NCI-H69 (cell line): ENCODE results near the gene SLC29A2.

ENCODE experiments used
- DNase-seq: peaks from one replicate; lab custom pipeline; 2025; lab: John Stamatoyannopoulos, UW

SLC29A2 gene

GRCh38 chr11:66371627-66372415 lies at the start of gene SLC29A2:
Gene SLC29A2, minus strand, starts transcription at chr11:66371760. Its CDS starts 169 bp downstream, at chr11:66371591.
- peak; percentile 99 for DNase-seq

GRCh38 chr11:66420671-66421476 lies 49.3 kb upstream of the SLC29A2 start, which contains the start of gene NPAS4:
Gene NPAS4, plus strand, starts transcription at chr11:66421035. Its CDS starts 145 bp downstream, at chr11:66421180.
- peak; percentile 94 for DNase-seq

GRCh38 chr11:66419825-66420224 lies 48.3 kb upstream of the SLC29A2 start:
- peak; percentile 81 for DNase-seq

- DNase-seq: no peak
These were observed 47.4 kb upstream of the SLC29A2 start for GRCh38 chr11:66418986-66419308.

- peak; percentile 84 for DNase-seq
These were observed 46.8 kb upstream of the SLC29A2 start for GRCh38 chr11:66418168-66418985.

- DNase-seq: no peak
These were observed 45.4 kb upstream of the SLC29A2 start for GRCh38 chr11:66417000-66417399.

DNA sequence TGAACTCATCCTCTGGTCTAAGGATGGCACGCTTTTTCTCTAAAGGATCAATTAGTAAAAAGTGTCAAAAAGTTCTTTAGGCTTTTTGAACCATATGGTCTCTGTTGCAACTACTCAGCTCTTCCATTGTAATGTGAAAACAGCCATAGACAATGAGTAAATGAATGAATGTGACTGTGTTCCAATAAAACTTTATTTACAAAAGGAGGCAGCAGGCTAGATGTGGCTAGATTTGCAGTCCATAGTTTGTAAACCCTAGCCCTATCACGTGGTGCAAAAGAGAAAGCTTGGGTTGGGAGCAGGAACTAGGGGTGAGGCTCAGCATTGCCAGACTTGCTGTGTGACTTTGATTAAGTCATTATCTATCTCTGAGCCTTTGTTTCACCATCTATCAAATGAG lies 43.9 kb upstream of the SLC29A2 start:
- DNase-seq: no peak

GRCh38 chr11:66414120-66414934 lies 42.8 kb upstream of the SLC29A2 start:
- DNase-seq: no peak

GRCh38 chr11:66413167-66413566 lies 41.6 kb upstream of the SLC29A2 start:
- no peak for DNase-seq

DNA sequence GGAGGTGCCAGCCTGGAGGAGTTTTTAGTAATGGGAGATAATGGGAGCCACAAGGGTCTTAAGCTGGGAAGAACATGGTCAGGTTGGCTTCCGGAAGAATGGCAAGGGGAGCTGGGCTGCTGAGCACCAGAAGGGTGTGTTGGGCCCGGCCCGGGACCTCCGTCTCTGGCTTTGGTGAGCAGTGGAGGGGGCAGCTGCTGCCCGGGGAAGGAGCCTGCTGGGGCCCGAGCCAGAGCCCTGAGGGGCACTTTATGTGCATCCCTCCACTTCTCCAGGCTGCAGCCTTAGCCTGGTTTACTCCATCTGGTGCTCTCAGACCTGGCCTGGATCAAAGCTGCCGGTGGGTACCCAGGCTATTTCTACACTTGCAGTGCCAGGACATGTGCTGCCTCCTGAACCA lies 40.5 kb upstream of the SLC29A2 start:
- no peak for DNase-seq

DNA sequence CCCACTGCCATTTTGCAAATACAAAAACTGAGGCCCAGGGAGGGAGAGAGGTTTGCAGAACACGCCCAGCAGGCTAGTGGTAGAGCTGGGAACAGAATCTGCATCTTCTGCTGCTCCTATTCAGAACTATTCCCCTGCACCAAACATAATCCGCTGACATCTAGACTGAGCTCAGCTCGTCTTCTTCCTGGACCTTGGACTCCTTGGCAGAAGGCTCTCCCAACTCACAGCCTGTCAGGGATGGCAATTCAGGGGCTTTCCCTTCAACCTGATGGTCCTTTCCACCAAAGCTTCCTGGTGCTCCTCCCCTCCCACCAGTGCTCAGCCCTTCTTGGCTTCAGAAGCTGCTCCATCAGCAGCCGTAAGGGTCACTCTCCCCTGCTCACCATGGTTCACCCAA lies 39.8 kb upstream of the SLC29A2 start:
- no peak for DNase-seq

DNA sequence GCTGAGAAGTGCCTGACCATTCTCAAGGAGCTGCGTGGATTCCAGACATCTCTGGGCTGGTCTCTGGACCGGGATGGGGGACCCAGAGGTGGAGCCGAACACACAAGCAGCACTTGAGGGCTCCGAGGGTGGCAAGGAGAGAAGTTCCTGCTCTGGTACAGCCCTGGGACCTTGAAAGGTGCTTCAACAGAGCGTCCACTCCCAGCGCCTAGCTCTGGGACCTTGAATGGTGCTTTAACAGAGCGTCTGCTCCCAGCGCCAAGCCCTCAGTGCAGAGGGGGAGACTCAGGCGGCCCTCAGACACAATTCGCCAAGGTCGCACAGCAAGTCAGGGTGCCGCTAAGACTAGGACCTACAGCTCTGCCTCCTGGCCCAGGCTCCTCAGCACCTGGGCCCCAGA lies 38.6 kb upstream of the SLC29A2 start:
- no peak for DNase-seq

- DNase-seq: no peak
These were observed 37.7 kb upstream of the SLC29A2 start for GRCh38 chr11:66409226-66409625.

DNA sequence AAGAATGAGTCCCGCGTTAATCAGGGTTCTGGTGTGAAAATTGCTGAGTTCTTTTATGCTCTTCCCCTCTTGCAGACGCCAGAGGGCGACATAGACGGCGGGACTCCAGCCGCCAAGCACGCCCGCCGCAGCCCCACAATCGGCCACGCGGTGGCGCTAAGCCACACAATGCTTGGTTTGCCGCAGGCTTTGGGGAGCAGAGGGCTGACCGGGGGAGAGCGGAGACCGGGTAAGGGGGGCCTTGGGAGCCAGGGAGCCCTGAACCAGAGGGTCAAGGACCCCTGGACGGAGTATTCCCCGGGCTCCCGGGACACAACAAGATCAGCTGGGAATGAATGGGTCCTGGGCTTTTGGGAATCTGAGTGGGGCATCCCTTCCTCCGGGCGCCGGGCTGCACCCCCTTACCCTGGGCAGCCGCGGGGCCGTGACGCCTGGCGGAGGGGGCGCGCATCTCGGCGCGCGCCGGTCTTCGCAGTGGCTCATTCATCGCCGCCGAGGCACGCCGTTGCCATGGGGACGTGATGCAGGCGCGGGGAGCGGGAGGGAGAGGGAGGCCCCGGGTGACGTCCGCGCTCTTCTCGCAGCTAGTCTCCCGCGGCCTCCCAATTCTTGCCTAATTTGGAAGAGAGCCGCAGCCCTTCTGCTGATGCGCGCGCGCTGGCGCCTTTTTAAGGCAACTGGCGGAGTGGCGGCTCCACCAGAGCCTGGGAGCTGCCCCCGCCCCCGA lies 37.1 kb upstream of the SLC29A2 start:
- DNase-seq: peak; percentile 99

DNA sequence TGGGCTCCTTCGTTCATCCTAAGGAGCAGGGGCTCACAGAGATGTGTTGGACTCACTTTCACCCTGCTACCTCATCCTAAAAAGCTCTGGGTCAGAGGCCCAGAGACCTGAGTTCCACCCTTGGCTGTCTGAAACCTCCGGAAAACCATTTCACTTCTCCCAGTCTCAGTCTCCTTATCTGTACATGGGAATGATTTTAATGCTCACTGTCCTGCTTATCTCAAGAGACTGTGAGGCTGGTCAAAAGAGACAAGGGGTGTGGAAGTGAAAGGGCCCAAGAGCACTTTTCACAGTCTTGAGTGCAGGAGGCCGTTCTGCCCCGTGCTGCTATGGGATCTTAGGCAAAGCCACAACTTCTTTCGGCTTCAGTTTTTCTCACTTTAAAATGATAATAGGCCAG lies 36.1 kb upstream of the SLC29A2 start:
- no peak for DNase-seq

- no peak for DNase-seq
These were observed 22.4 kb upstream of the SLC29A2 start for GRCh38 chr11:66393954-66394353.

- no peak for DNase-seq
These were observed 19.8 kb upstream of the SLC29A2 start for GRCh38 chr11:66391322-66391721.

- DNase-seq: peak; percentile 89
These were observed 17.3 kb upstream of the SLC29A2 start for GRCh38 chr11:66388780-66389386.

DNA sequence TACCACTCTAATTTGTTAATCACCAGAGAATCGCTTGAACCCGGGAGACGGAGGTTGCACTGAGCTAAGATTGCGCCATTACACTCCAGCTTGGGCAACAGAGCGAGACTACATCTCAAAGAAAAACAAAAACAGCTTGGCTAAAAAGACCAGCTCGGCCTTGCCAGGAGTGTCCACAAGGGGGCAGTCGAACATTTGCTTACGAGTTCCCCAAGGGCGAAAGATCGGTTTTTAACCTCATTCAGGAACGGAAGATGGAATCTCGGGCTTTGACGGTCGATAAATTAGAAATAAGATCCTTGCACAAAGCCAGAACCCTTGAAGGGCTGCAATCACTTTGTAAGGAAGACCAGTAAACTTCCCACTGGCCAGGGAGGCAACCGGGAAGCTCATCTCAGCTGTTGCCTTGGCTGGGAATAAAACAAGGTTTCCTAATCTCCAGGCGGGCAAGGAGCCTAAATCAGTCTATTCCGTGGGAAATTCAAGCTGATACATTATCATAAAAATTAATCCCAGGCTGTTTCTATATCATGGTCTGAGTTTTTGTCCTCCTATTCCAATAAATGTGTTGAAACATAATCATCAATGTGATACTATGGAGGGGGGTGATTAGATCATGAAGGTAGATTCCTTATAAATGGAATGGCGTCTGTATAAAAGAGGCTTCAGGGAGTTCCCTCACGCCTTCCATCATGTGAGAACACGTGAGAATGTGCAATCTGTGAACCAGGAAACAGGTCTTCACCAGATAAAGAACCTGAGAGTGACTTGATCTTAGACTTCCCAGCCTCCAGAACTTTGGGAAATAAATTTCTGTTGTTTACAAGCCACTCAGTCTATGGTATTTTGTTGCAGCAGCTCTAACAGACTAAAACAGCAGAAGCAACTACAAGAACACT lies 14.9 kb upstream of the SLC29A2 start:
- peak; percentile 88 for DNase-seq
